H1 (cell line): ENCODE data around the gene OSMR. TPM values are rescaled to one million over a fixed set of nuclear protein-coding genes. Genes with fewer than 3 reads are reported as not detected.

Source experiments
- CTCF ChIA-PET: fragments of 300-600 bp; sonication (Branson Sonifier 250); formaldehyde crosslinking; loops from one replicate; lab custom pipeline; 2021; ENCODE audit not compliant: partially characterized antibody; lab: Charles Lee
- POLR2A ChIA-PET: fragments of 300-600 bp; sonication (Branson Sonifier 250); formaldehyde crosslinking; loops from one replicate; lab custom pipeline; 2021; ENCODE audit warnings: inconsistent platforms; ENCODE audit not compliant: partially characterized antibody; lab: Charles Lee
- DNase-seq, 2 experiments: peaks; one replicate each; pipeline versions ENCODE4 v3.0.0 to v3.0.0-alpha.2; 2010 to 2022; ENCODE audit warnings: low spot score in 2 of 2, low read depth in 1 of 2, mixed read lengths in 1 of 2
- FAIRE-seq: peaks from 2 replicates; lab custom pipeline; 2011; peaks lifted over from hg19 to GRCh38; lab: Jason Lieb, UNC
- H2AFZ ChIP-seq: 2 replicates; pipeline ENCODE4 v1.8.1; 2012; ENCODE audit warnings: low read length, inconsistent platforms
- H2AK5ac ChIP-seq: 2 replicates; pipeline ENCODE4 v1.6.1; 2013; ENCODE audit warnings: low read depth, low read length
- H2BK120ac ChIP-seq: replicated peaks from 2 replicates; pipeline ENCODE3; 2013; ENCODE audit warnings: low read depth, low read length, inconsistent platforms
- H2BK12ac ChIP-seq: 2 replicates; pipeline ENCODE4 v1.6.1; 2013; ENCODE audit warnings: low read depth, low read length
- H2BK15ac ChIP-seq: 2 replicates; pipeline ENCODE4 v1.6.1; 2013; ENCODE audit warnings: low read length
- H2BK20ac ChIP-seq: 2 replicates; pipeline ENCODE4 v1.6.1; 2013; ENCODE audit warnings: low read length
- H2BK5ac ChIP-seq: 2 replicates; pipeline ENCODE4 v1.6.1; 2013; ENCODE audit warnings: low read depth, low read length
- H3K14ac ChIP-seq: 2 replicates; pipeline ENCODE4 v1.6.1; 2013; ENCODE audit warnings: inconsistent platforms; ENCODE audit not compliant: insufficient read length
- H3K18ac ChIP-seq: 2 replicates; pipeline ENCODE4 v1.6.1; 2013; ENCODE audit warnings: low read length; ENCODE audit errors: extremely low read depth
- H3K23ac ChIP-seq: 2 replicates; pipeline ENCODE4 v1.6.1; 2013; ENCODE audit warnings: inconsistent platforms; ENCODE audit not compliant: insufficient read length
- H3K23me2 ChIP-seq: 2 replicates; pipeline ENCODE4 v1.6.1; 2013; ENCODE audit warnings: low read depth, low read length
- H3K27ac ChIP-seq: 2 replicates; pipeline ENCODE4 v1.6.1; 2011; ENCODE audit warnings: low read depth, low read length, inconsistent platforms
- H3K27me3 ChIP-seq, 4 experiments: replicated peaks in 1 of 4; 1 replicate in 1 of 4; 2 replicates in 3 of 4; pipeline versions ENCODE4 v1.6.1 to v1.8.1; 2011 to 2013; ENCODE audit warnings: low read length in 3 of 4, mild to moderate bottlenecking in 3 of 4, inconsistent platforms in 2 of 4, mixed read lengths in 2 of 4, moderate library complexity in 1 of 4; ENCODE audit not compliant: control insufficient read depth in 3 of 4, insufficient read depth in 3 of 4; ENCODE audit errors: extremely low read depth in 1 of 4
- H3K36me3 ChIP-seq, 4 experiments: 2 replicates each; pipeline versions ENCODE4 v1.6.1 to v1.8.1; 2011 to 2013; ENCODE audit warnings: mild to moderate bottlenecking in 4 of 4, low read length in 3 of 4, moderate library complexity in 2 of 4, control low read depth in 1 of 4, inconsistent platforms in 1 of 4; ENCODE audit not compliant: insufficient read depth in 4 of 4, control insufficient read depth in 2 of 4
- H3K4ac ChIP-seq: replicated peaks from 2 replicates; pipeline ENCODE3; 2013; ENCODE audit warnings: low read length, low read depth, mixed read lengths, inconsistent platforms; ENCODE audit not compliant: insufficient read length
- H3K4me1 ChIP-seq, 4 experiments: replicated peaks in 1 of 4; 1 replicate in 1 of 4; 2 replicates in 3 of 4; pipeline versions ENCODE4 v1.6.1 to v1.8.1; 2011 to 2013; ENCODE audit warnings: low read length in 3 of 4, inconsistent platforms in 2 of 4, mixed read lengths in 1 of 4; ENCODE audit not compliant: insufficient read depth in 4 of 4, control insufficient read depth in 3 of 4
- H3K4me2 ChIP-seq, 2 experiments: 2 replicates each; pipeline versions ENCODE4 v1.6.1 to v1.8.1; 2011 to 2013; ENCODE audit warnings: low read depth in 2 of 2, low read length in 2 of 2, control low read depth in 1 of 2, inconsistent platforms in 1 of 2, mild to moderate bottlenecking in 1 of 2; ENCODE audit not compliant: insufficient read depth in 1 of 2
- H3K4me3 ChIP-seq, 4 experiments: fragments of 200-600, 300-600 bp in 1 of 4; sonication (generic), shearing (Covaris generic), sonication (Bioruptor Twin) in 1 of 4; 2 replicates each; pipeline versions ENCODE4 v1.5.1 to v1.8.1; 2011 to 2016; ENCODE audit warnings: low read length in 4 of 4, low read depth in 3 of 4, control low read depth in 2 of 4, inconsistent platforms in 2 of 4, mild to moderate bottlenecking in 2 of 4, mixed read lengths in 1 of 4, moderate library complexity in 1 of 4; ENCODE audit not compliant: insufficient read depth in 2 of 4; ENCODE audit errors: extremely low read depth in 1 of 4
- H3K56ac ChIP-seq: replicated peaks from 2 replicates; pipeline ENCODE3; 2013; ENCODE audit warnings: low read depth, mild to moderate bottlenecking, mixed read lengths, low read length, inconsistent platforms; ENCODE audit not compliant: insufficient read length
- H3K79me1 ChIP-seq: 2 replicates; pipeline ENCODE4 v1.6.1; 2013; ENCODE audit warnings: low read depth, low read length, control low read depth
- H3K79me2 ChIP-seq, 2 experiments: 2 replicates each; pipeline versions ENCODE4 v1.6.1 to v1.8.1; 2012 to 2013; ENCODE audit warnings: low read length in 2 of 2, mild to moderate bottlenecking in 2 of 2, inconsistent platforms in 1 of 2; ENCODE audit not compliant: insufficient read depth in 2 of 2, control insufficient read depth in 1 of 2
- H3K9ac ChIP-seq, 4 experiments: replicated peaks in 1 of 4; 1 replicate in 1 of 4; 2 replicates in 3 of 4; pipeline versions ENCODE4 v1.6.1 to v1.8.1; 2011 to 2013; ENCODE audit warnings: low read depth in 3 of 4, low read length in 3 of 4, control low read depth in 2 of 4, mild to moderate bottlenecking in 2 of 4, moderate library complexity in 2 of 4, inconsistent platforms in 1 of 4; ENCODE audit errors: extremely low read depth in 1 of 4
- H3K9me3 ChIP-seq, 2 experiments: 2 replicates each; pipeline versions ENCODE4 v1.6.1 to v1.8.1; 2012 to 2013; ENCODE audit warnings: mild to moderate bottlenecking in 2 of 2, moderate library complexity in 2 of 2, control low read depth in 1 of 2, inconsistent platforms in 1 of 2, low read depth in 1 of 2, low read length in 1 of 2, mixed read lengths in 1 of 2; ENCODE audit not compliant: insufficient read depth in 2 of 2
- H4K20me1 ChIP-seq, 2 experiments: replicated peaks in 1 of 2; 2 replicates each; pipeline versions ENCODE3 to v1.8.1; 2011 to 2013; ENCODE audit warnings: inconsistent platforms in 2 of 2, low read length in 2 of 2, mild to moderate bottlenecking in 1 of 2; ENCODE audit not compliant: insufficient read depth in 2 of 2, control insufficient read depth in 1 of 2
- H4K5ac ChIP-seq: 2 replicates; pipeline ENCODE4 v1.6.1; 2013; ENCODE audit warnings: low read length, low read depth, mixed read lengths, inconsistent platforms; ENCODE audit not compliant: insufficient read length
- H4K8ac ChIP-seq: 2 replicates; pipeline ENCODE4 v1.8.0; 2013; ENCODE audit warnings: mild to moderate bottlenecking, moderate library complexity, low read length, inconsistent platforms; ENCODE audit not compliant: insufficient read depth; ENCODE audit errors: extremely low read depth
- H4K91ac ChIP-seq: replicated peaks from 2 replicates; pipeline ENCODE3; 2013; ENCODE audit warnings: low read length, mixed read lengths, inconsistent platforms; ENCODE audit not compliant: insufficient read length
- WGBS, 2 experiments: shearing (Covaris generic) in 1 of 2; methylation state at CpG; one replicate each; pipeline versions ENCODE4 v1.1.6 to v1.1.7; 2013 to 2015; ENCODE audit warnings: low lambda C conversion rate in 2 of 2, mixed read lengths in 2 of 2, inconsistent platforms in 1 of 2, low coverage in 1 of 2, missing lambda C conversion rate in 1 of 2; ENCODE audit not compliant: insufficient replicate concordance in 2 of 2, insufficient coverage in 1 of 2, insufficient read length in 1 of 2; ENCODE audit errors: extremely low coverage in 1 of 2, missing lambda C conversion rate in 1 of 2; 5-methylcytosine and 5-hydroxymethylcytosine counted together
- polyA plus RNA-seq, 7 experiments: library from polyadenylated mRNA; depleted of rRNA in 3 of 7; stranded (reverse) in 5 of 7; unstranded in 2 of 7; fragments of >200 nt in 5 of 7; fragments of 200-250 nt in 2 of 7; gene quantifications; 1 replicate in 5 of 7; 2 replicates in 1 of 7; 4 replicates in 1 of 7; pipeline versions ENCODE4 v1.2.1 to v1.2.3, GENCODE V29; 2011 to 2013; ENCODE audit warnings: missing spikeins in 2 of 7, mixed read lengths in 2 of 7
- total RNA-seq: library from RNA; stranded (reverse); fragmentation: NEBNext Ultra II Directional; extraction: Animal tissue kit (Norgen Biotek cat#: 25700); gene quantifications from 2 replicates; pipeline ENCODE4 v1.2.1, GENCODE V29; 2021

OSMR gene
- total and polyA plus RNA-seq, 2 of the 8 experiments (the other 6 are each of a cell fraction or from before 2014, with no cell fraction given) = 2.3 to 2.6 TPM

DNA sequence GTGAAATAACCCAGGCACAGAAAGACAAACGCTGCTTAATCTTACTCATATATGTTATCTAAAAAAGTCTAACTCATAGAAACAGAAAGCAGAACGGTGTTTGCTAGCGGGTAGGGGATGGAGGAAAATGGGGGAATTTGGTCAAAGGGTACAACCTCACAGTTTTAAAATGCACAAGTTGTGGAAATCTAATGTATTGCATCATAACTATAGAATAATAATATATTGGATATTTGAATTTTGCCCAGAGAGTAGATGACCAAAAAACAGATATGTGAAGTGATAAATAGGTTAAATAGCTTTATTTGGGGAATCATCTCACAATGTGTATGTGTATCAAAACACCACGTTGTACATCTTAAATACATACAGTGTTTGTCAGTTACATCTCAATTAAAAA is 22.3 kb upstream of the OSMR start:
- ChIA-PET POLR2A (no interaction called here), CTCF (interaction anchor here (1.0 kb wide), 1 partner anchor 100 kb away, joined by 3 read pairs; no protein-coding TSS in a partner anchor)
- no peak overlapping the region for H4K8ac ChIP-seq
- H3K9ac ChIP-seq = no peak overlapping the region
- no peak overlapping the region for H3K4ac ChIP-seq
- H2AK5ac ChIP-seq = no peak overlapping the region
- H2BK12ac ChIP-seq = no peak overlapping the region
- H3K9me3 ChIP-seq = peaks cover 5 to 11% of the 10 kb centered on the region in 2 experiments; a peak in 3 of 4 replicates
- H4K91ac ChIP-seq = no peak overlapping the region
- H3K27me3 ChIP-seq = no peaks in the 10 kb centered on the region
- no peak overlapping the region for H2BK15ac ChIP-seq
- no peak overlapping the region for H3K56ac ChIP-seq
- no peak overlapping the region for H3K27ac ChIP-seq
- H3K18ac ChIP-seq = no peak overlapping the region
- H4K20me1 ChIP-seq = no peaks in the 10 kb centered on the region
- WGBS, 2 experiments = 90% methylated on average over 4 of the region's 4 CpGs; no CpG with 5 or more reads in 1 of the 2 experiments
- no peaks in the 10 kb centered on the region for H3K36me3 ChIP-seq
- no peak overlapping the region for H2BK120ac ChIP-seq
- no peak overlapping the region for H4K5ac ChIP-seq
- H3K14ac ChIP-seq = no peak overlapping the region
- H3K23ac ChIP-seq = no peak overlapping the region
- no peaks in the 10 kb centered on the region for H3K23me2 ChIP-seq
- no peak overlapping the region for H2BK5ac ChIP-seq
- no peak overlapping the region for H2BK20ac ChIP-seq
- H3K79me1 ChIP-seq = no peaks in the 10 kb centered on the region
- no peaks in the 10 kb centered on the region for H3K4me1 ChIP-seq
- no peaks in the 10 kb centered on the region for H3K79me2 ChIP-seq
- FAIRE-seq = no peak
- H3K4me3 ChIP-seq = no peak overlapping the region
- H3K4me2 ChIP-seq = no peak overlapping the region
- no peak for DNase-seq
- H2AFZ ChIP-seq = no peak overlapping the region
